ENCODE results near the gene PRKAR2B. TPM values are rescaled to one million over a fixed set of nuclear protein-coding genes. Genes with fewer than 3 reads are reported as not detected.

The PRKAR2B gene
- total and polyA plus RNA-seq, 4 donors, result 3.5 to 15.0 (median 5.8) TPM

DNA sequence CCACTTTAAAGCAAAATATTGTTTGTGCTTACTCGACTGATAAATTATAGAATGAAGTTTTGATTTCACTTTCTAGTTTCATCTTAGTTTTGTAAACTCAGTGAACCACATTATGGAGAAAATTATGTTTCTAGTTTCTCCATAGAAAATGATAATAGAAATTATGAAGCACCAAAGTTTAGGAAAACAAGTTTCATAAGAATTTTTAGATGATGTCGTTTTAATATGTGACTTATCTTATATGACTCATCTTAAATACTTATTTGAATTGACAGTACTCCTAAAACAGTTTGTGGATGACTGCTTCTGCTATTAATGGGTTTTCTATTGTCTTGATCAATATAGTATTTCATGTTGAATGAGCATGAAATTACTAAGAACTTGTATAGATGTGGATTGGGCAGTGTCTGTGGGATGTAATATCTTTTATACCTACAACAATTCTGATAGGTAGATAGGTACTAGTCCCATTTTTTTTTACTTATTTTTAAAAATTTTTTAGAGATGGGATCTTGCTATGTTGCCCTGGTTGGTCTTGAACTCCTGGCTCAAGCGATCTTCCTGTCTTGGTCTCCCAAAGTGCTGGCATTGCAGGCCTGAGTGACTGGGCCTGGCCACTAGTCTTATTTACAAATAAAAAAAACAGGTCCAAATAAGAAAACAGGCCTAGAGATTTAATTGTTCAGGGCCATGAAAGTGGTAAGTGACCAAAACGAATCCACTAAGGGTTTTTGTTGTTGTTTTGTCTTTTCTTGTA lies 127.9 kb downstream of the PRKAR2B start:
- no peak overlapping the region for H3K4me3 ChIP-seq
- H3K4me1 ChIP-seq (ENCODE audit: control insufficient read depth in 5 of 5, insufficient read depth in 5 of 5, low read length in 5 of 5), result peaks cover 0 to 13% (median 3%) of the 10 kb centered on the region in 5 donors
- H3K9me3 ChIP-seq (ENCODE audit: control insufficient read depth in 4 of 4, insufficient read depth in 3 of 4, low read length in 3 of 4), result no peaks in the 10 kb centered on the region
- H3K36me3 ChIP-seq (ENCODE audit: control insufficient read depth in 4 of 4, insufficient read depth in 4 of 4, low read length in 4 of 4), result peaks cover 0 to 4% (median 3%) of the 10 kb centered on the region in 4 donors
- no peak overlapping the region for H3K9ac ChIP-seq (ENCODE audit: insufficient read depth in 1 of 2, low read length in 2 of 2)
- DNase-seq (no peak), ATAC-seq (ENCODE audit: insufficient read depth, low FRiP score) (no peak)
- H3K27ac ChIP-seq (ENCODE audit: low read depth in 1 of 2, low read length in 1 of 2), result no peak overlapping the region
- TF ChIP-seq, protein P1, sequence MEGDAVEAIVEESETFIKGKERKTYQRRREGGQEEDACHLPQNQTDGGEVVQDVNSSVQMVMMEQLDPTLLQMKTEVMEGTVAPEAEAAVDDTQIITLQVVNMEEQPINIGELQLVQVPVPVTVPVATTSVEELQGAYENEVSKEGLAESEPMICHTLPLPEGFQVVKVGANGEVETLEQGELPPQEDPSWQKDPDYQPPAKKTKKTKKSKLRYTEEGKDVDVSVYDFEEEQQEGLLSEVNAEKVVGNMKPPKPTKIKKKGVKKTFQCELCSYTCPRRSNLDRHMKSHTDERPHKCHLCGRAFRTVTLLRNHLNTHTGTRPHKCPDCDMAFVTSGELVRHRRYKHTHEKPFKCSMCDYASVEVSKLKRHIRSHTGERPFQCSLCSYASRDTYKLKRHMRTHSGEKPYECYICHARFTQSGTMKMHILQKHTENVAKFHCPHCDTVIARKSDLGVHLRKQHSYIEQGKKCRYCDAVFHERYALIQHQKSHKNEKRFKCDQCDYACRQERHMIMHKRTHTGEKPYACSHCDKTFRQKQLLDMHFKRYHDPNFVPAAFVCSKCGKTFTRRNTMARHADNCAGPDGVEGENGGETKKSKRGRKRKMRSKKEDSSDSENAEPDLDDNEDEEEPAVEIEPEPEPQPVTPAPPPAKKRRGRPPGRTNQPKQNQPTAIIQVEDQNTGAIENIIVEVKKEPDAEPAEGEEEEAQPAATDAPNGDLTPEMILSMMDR (IDR thresholded peaks at IDR 0.05; ENCODE audit: control extremely low read depth, extremely low read depth), result no peak
- WGBS, 2 donors, result 72 to 83% methylated on average over 4 of the region's 4 CpGs
- no peaks in the 10 kb centered on the region for H3K27me3 ChIP-seq (ENCODE audit: control insufficient read depth in 3 of 3, insufficient read depth in 3 of 3, low read length in 2 of 3)

DNA sequence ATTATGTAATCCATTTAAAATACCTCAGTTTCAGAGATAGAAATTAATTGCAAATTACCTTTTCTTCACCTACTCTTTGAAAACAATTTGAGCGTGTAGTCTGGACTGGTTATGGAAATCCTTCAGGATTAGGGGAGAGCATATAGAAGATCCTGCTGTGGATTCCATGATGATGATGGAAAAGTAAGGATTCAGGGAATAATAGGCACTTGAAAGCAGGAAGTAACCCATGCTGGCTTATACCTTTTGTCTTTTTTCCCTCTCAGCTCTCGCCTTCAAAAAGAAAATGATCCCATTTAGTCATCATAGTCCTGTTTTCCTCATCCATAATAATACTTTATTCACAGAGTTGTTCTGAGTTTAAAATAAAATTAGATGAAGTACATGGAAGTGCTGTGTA lies 128.7 kb downstream of the PRKAR2B start:
- ATAC-seq (ENCODE audit: insufficient read depth, low FRiP score) (no peak), DNase-seq (no peak)
- peaks cover 0 to 15% (median 3%) of the 10 kb centered on the region in 5 donors for H3K4me1 ChIP-seq (ENCODE audit: control insufficient read depth in 5 of 5, insufficient read depth in 5 of 5, low read length in 5 of 5)
- no peaks in the 10 kb centered on the region for H3K9me3 ChIP-seq (ENCODE audit: control insufficient read depth in 4 of 4, insufficient read depth in 3 of 4, low read length in 3 of 4)
- 82 to 86% methylated on average over 2 of the region's 2 CpGs for WGBS, 2 donors
- H3K36me3 ChIP-seq (ENCODE audit: control insufficient read depth in 4 of 4, insufficient read depth in 4 of 4, low read length in 4 of 4), result peaks cover 0 to 4% (median 3%) of the 10 kb centered on the region in 4 donors
- TF ChIP-seq, protein P1 (IDR thresholded peaks at IDR 0.05; ENCODE audit: control extremely low read depth, extremely low read depth), result no peak
- H3K27ac ChIP-seq (ENCODE audit: low read depth in 1 of 2, low read length in 1 of 2), result no peak overlapping the region
- no peak overlapping the region for H3K9ac ChIP-seq (ENCODE audit: insufficient read depth in 1 of 2, low read length in 2 of 2)
- H3K4me3 ChIP-seq, result no peak overlapping the region
- no peaks in the 10 kb centered on the region for H3K27me3 ChIP-seq (ENCODE audit: control insufficient read depth in 3 of 3, insufficient read depth in 3 of 3, low read length in 2 of 3)

DNA sequence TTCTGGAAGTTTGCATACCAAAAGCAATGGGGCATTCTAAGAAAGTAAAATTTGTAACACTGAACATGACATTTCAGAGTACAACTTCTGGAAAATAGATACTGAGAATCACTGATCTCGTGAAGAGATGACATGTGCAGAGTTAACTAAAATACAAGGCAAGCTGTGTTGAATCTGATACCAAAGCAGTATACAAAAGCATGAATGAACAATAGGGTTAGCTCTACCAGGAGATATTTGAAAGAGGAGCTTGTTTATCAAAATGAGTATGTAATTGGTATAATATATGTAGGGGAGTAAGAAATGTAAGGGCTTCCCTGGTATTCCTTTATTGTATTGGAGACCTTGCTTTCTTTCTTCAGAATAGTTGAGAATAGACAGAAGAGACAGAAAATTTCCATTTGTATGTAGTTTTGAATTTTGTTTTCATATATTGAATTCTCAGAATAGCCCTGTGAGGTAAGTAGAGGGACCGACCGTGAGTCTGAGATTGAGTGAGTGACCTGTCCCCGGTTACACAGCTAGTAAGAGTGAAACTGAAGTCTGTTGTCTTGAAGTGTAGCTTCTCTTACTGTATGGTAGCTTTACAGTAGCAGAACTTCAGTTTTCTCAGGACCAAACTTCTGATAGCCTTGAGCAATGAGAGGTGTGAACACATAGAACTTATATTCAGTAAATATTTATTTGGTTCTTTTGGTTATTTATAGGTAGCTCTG lies 129.3 kb downstream of the PRKAR2B start:
- no peaks in the 10 kb centered on the region for H3K27me3 ChIP-seq (ENCODE audit: control insufficient read depth in 3 of 3, insufficient read depth in 3 of 3, low read length in 2 of 3)
- WGBS, 2 donors, result 55 to 67% methylated on average over 4 of the region's 4 CpGs
- H3K4me3 ChIP-seq, result no peak overlapping the region
- H3K9me3 ChIP-seq (ENCODE audit: control insufficient read depth in 4 of 4, insufficient read depth in 3 of 4, low read length in 3 of 4), result no peaks in the 10 kb centered on the region
- DNase-seq (no peak), ATAC-seq (ENCODE audit: insufficient read depth, low FRiP score) (no peak)
- peaks cover 0 to 15% (median 3%) of the 10 kb centered on the region in 5 donors for H3K4me1 ChIP-seq (ENCODE audit: control insufficient read depth in 5 of 5, insufficient read depth in 5 of 5, low read length in 5 of 5)
- TF ChIP-seq, protein P1 (IDR thresholded peaks at IDR 0.05; ENCODE audit: control extremely low read depth, extremely low read depth), result no peak
- H3K27ac ChIP-seq (ENCODE audit: low read depth in 1 of 2, low read length in 1 of 2), result no peak overlapping the region
- peaks cover 0 to 4% (median 3%) of the 10 kb centered on the region in 4 donors for H3K36me3 ChIP-seq (ENCODE audit: control insufficient read depth in 4 of 4, insufficient read depth in 4 of 4, low read length in 4 of 4)
- no peak overlapping the region for H3K9ac ChIP-seq (ENCODE audit: insufficient read depth in 1 of 2, low read length in 2 of 2)
